Stimulated activated effector memory CD8-positive, alpha-beta T cell treated with anti-CD3 and anti-CD28 coated beads, Interleukin-12 subunit alpha, Interleukin-12 subunit beta, amount 100 ng/mL, for 72 hours (primary cell): ENCODE results near the gene CCDC78.
"Not testable (repeated sequence)": the region's sequence is repeated elsewhere in the genome, so short reads cannot be mapped to it uniquely, and the experiment has no call there.

ENCODE experiments used
- ATAC-seq: fragments of 150-1000 bp; cut with Tn5 transposase; 2 replicates; pipeline ENCODE4 v1.10.0; 2021
- DNase-seq, 2 donors: peaks; one replicate each; pipeline ENCODE4 v3.0.0; 2021 to 2022; ENCODE audit warnings: low spot score in 2 of 2
- H3K27ac Mint-ChIP-seq: one replicate; pipeline ENCODE4 v1.8.0; 2022; ENCODE audit warnings: mild to moderate bottlenecking, mixed read lengths
- H3K36me3 Mint-ChIP-seq: one replicate; pipeline ENCODE4 v1.8.0; 2022; ENCODE audit warnings: mild to moderate bottlenecking, mixed read lengths
- H3K4me1 Mint-ChIP-seq: one replicate; pipeline ENCODE4 v1.8.0; 2022; ENCODE audit warnings: mixed read lengths
- H3K4me3 Mint-ChIP-seq: one replicate; pipeline ENCODE4 v1.8.0; 2022; ENCODE audit warnings: mild to moderate bottlenecking, mixed read lengths
- H3K9me3 Mint-ChIP-seq: one replicate; pipeline ENCODE4 v1.8.0; 2022; ENCODE audit warnings: mixed read lengths

Gene CCDC78

GRCh38 chr16:715477-716199, 10.6 kb downstream of the CCDC78 start:
- peak overlapping the region; percentile 61 for H3K4me3 Mint-ChIP-seq
- ATAC-seq (peak; percentile 24), DNase-seq (peak in 1 of 2 donors; percentile 79)

GRCh38 chr16:714558-715476, 11.4 kb downstream of the CCDC78 start, which contains the start of gene METRN:
TSS of gene METRN (plus strand) at chr16:715118. CDS start at chr16:715290, 172 bp downstream.
- peaks cover 7% of the 10 kb centered on the region for H3K36me3 Mint-ChIP-seq
- ATAC-seq (peak; percentile 86), DNase-seq (peak; percentile 90 to 94)
- H3K4me3 Mint-ChIP-seq = peak within 1 kb of the TSS; percentile 61
- no peak within 1 kb of the TSS for H3K27ac Mint-ChIP-seq
- no peaks in the 10 kb centered on the region for H3K9me3 Mint-ChIP-seq
- peaks cover 20% of the 10 kb centered on the region for H3K4me1 Mint-ChIP-seq

More at GRCh38 chr16:715477-716199, 10.6 kb downstream of the CCDC78 start:
- Mint-ChIP-seq H3K9me3 (no peaks in the 10 kb centered on the region), H3K4me1 (peaks cover 27% of the 10 kb centered on the region), H3K36me3 (peaks cover 15% of the 10 kb centered on the region), H3K27ac (no peak overlapping the region)

- ATAC-seq (no peak), DNase-seq (no peak)
- no peak overlapping the region for H3K27ac Mint-ChIP-seq
- peaks cover 13% of the 10 kb centered on the region for H3K4me1 Mint-ChIP-seq
- peak overlapping the region; percentile 22 for H3K4me3 Mint-ChIP-seq
- H3K9me3 Mint-ChIP-seq = no peaks in the 10 kb centered on the region
- peaks cover 5% of the 10 kb centered on the region for H3K36me3 Mint-ChIP-seq
Measured at GRCh38 chr16:714079-714478, 12.2 kb downstream of the CCDC78 start.

- not testable (repeated sequence) for ATAC-seq, H3K36me3 Mint-ChIP-seq, H3K4me3 Mint-ChIP-seq, H3K9me3 Mint-ChIP-seq, H3K27ac Mint-ChIP-seq
- peak; percentile 43 to 79 for DNase-seq
- peaks cover 11% of the 10 kb centered on the region for H3K4me1 Mint-ChIP-seq
Measured at GRCh38 chr16:712740-713250, 13.4 kb downstream of the CCDC78 start.

GRCh38 chr16:711548-712320, 14.5 kb downstream of the CCDC78 start:
- peak; percentile 70 for ATAC-seq
- Mint-ChIP-seq H3K36me3 (peaks cover 4% of the 10 kb centered on the region), H3K27ac (no peak overlapping the region), H3K4me1 (peaks cover 11% of the 10 kb centered on the region), H3K9me3 (no peaks in the 10 kb centered on the region), H3K4me3 (no peak overlapping the region)
- DNase-seq = peak; percentile 89 to 91

- no peak for ATAC-seq
- Mint-ChIP-seq H3K36me3 (no peaks in the 10 kb centered on the region), H3K9me3 (no peaks in the 10 kb centered on the region), H3K27ac (no peak overlapping the region), H3K4me3 (no peak overlapping the region), H3K4me1 (peaks cover 6% of the 10 kb centered on the region)
- no peak for DNase-seq
Measured at GRCh38 chr16:711084-711483, 15.2 kb downstream of the CCDC78 start.

GRCh38 chr16:710500-711075, 15.7 kb downstream of the CCDC78 start:
- Mint-ChIP-seq H3K4me1 (peaks cover 5% of the 10 kb centered on the region), H3K27ac (no peak overlapping the region), H3K36me3 (no peaks in the 10 kb centered on the region), H3K9me3 (no peaks in the 10 kb centered on the region), H3K4me3 (no peak overlapping the region)
- no peak for ATAC-seq
- no peak for DNase-seq

- H3K4me1 Mint-ChIP-seq = peaks cover 5% of the 10 kb centered on the region
- DNase-seq (no peak), ATAC-seq (no peak)
- no peak overlapping the region for H3K4me3 Mint-ChIP-seq
- no peaks in the 10 kb centered on the region for H3K36me3 Mint-ChIP-seq
- H3K27ac Mint-ChIP-seq = no peak overlapping the region
- no peaks in the 10 kb centered on the region for H3K9me3 Mint-ChIP-seq
Measured at GRCh38 chr16:709566-710499, 16.4 kb downstream of the CCDC78 start.

GRCh38 chr16:708959-709358, 17.3 kb downstream of the CCDC78 start:
- no peak overlapping the region for H3K27ac Mint-ChIP-seq
- H3K36me3 Mint-ChIP-seq = no peaks in the 10 kb centered on the region
- peaks cover 5% of the 10 kb centered on the region for H3K4me1 Mint-ChIP-seq
- no peaks in the 10 kb centered on the region for H3K9me3 Mint-ChIP-seq
- no peak overlapping the region for H3K4me3 Mint-ChIP-seq
- ATAC-seq = no peak
- no peak for DNase-seq

- no peak for DNase-seq
- H3K27ac Mint-ChIP-seq = no peak overlapping the region
- H3K36me3 Mint-ChIP-seq = no peaks in the 10 kb centered on the region
- ATAC-seq = no peak
- peaks cover 5% of the 10 kb centered on the region for H3K4me1 Mint-ChIP-seq
- H3K9me3 Mint-ChIP-seq = no peaks in the 10 kb centered on the region
- H3K4me3 Mint-ChIP-seq = no peak overlapping the region
Measured at GRCh38 chr16:708019-708418, 18.2 kb downstream of the CCDC78 start.

- Mint-ChIP-seq H3K27ac (no peak overlapping the region), H3K36me3 (no peaks in the 10 kb centered on the region), H3K4me1 (no peaks in the 10 kb centered on the region), H3K4me3 (no peak overlapping the region), H3K9me3 (no peaks in the 10 kb centered on the region)
- ATAC-seq (no peak), DNase-seq (no peak)
Measured at GRCh38 chr16:707062-707538, 19.1 kb downstream of the CCDC78 start.

GRCh38 chr16:706189-707061, 19.8 kb downstream of the CCDC78 start:
- Mint-ChIP-seq H3K4me1 (no peaks in the 10 kb centered on the region), H3K27ac (no peak overlapping the region), H3K36me3 (peaks cover under 1% of the 10 kb centered on the region), H3K4me3 (no peak overlapping the region), H3K9me3 (no peaks in the 10 kb centered on the region)
- no peak for ATAC-seq
- no peak for DNase-seq
